NT2/D1 (cell line): ENCODE data around the gene ARAP2.

ENCODE experiments used
- YY1 ChIP-seq: IDR thresholded peaks from 2 replicates; pipeline ENCODE4 v1.6.1; 2011; ENCODE audit not compliant: insufficient read length, insufficient read depth
- ZNF274 ChIP-seq: IDR thresholded peaks from 2 replicates; pipeline ENCODE4 v1.6.1; 2011; ENCODE audit warnings: mild to moderate bottlenecking, low read depth, low read length

GRCh38 chr4:36292556-36293188, 48.4 kb upstream of the ARAP2 start:
- no peak for TF ChIP-seq YY1
- TF ChIP-seq ZNF274 = no peak
